Measurements from ENCODE around the gene HTN3.
"Not testable (repeated sequence)": the region's sequence is repeated elsewhere in the genome, so short reads cannot be mapped to it uniquely, and the experiment has no call there.

Gene HTN3

GRCh38 chr4:70028159-70028558 is at the start of gene HTN3:
TSS of gene HTN3 (plus strand) at chr4:70028459. CDS start at chr4:70030741, 2,282 bp downstream.
- not testable (repeated sequence) for DNase-seq (ENCODE audit: low read depth in 2 of 2)

- DNase-seq (ENCODE audit: low read depth in 2 of 2) = no peak
These were observed 44.2 kb upstream of the HTN3 start for GRCh38 chr4:69984030-69984443.

GRCh38 chr4:69986663-69987062 is 41.6 kb upstream of the HTN3 start:
- DNase-seq (ENCODE audit: low read depth in 2 of 2) = no peak

GRCh38 chr4:69991016-69991415 is 37.2 kb upstream of the HTN3 start:
- no peak for DNase-seq (ENCODE audit: low read depth in 2 of 2)

GRCh38 chr4:69994782-69995181 is 33.5 kb upstream of the HTN3 start:
- no peak for DNase-seq (ENCODE audit: low read depth in 2 of 2)

GRCh38 chr4:69995526-69996016 is 32.7 kb upstream of the HTN3 start, which contains the start of gene STATH:
TSS of gene STATH (plus strand) at chr4:69995966. CDS start at chr4:69998438, 2,472 bp downstream.
- DNase-seq (ENCODE audit: low read depth in 2 of 2) = no peak

- DNase-seq (ENCODE audit: low read depth in 2 of 2) = no peak
These were observed 28.8 kb upstream of the HTN3 start for GRCh38 chr4:69999420-69999819.

- no peak for DNase-seq (ENCODE audit: low read depth in 2 of 2)
These were observed 27.5 kb upstream of the HTN3 start for GRCh38 chr4:70000711-70001110.

- no peak for DNase-seq (ENCODE audit: low read depth in 2 of 2)
These were observed 25.8 kb upstream of the HTN3 start for GRCh38 chr4:70002507-70002906.

GRCh38 chr4:70008771-70009170 is 19.5 kb upstream of the HTN3 start:
- no peak for DNase-seq (ENCODE audit: low read depth in 2 of 2)

- not testable (repeated sequence) for DNase-seq (ENCODE audit: low read depth in 2 of 2)
These were observed 9.3 kb upstream of the HTN3 start for GRCh38 chr4:70019006-70019405.

GRCh38 chr4:70023218-70023617 is 5.0 kb upstream of the HTN3 start:
- no peak for DNase-seq (ENCODE audit: low read depth in 2 of 2)

- DNase-seq (ENCODE audit: low read depth in 2 of 2) = no peak
These were observed 1.2 kb upstream of the HTN3 start for GRCh38 chr4:70027011-70027410.

- not testable (repeated sequence) for DNase-seq (ENCODE audit: low read depth in 2 of 2)
These were observed 9.3 kb downstream of the HTN3 start for GRCh38 chr4:70037559-70037958.

- DNase-seq (ENCODE audit: low read depth in 2 of 2) = not testable (repeated sequence)
These were observed 11.7 kb downstream of the HTN3 start for GRCh38 chr4:70039928-70040327.

- DNase-seq (ENCODE audit: low read depth in 2 of 2) = no peak
These were observed 13.5 kb downstream of the HTN3 start for GRCh38 chr4:70041652-70042286.

GRCh38 chr4:70050138-70050537 is 21.9 kb downstream of the HTN3 start, which contains the start of gene HTN1:
TSS of gene HTN1 (plus strand) at chr4:70050438. CDS start at chr4:70053077, 2,639 bp downstream.
- DNase-seq (ENCODE audit: low read depth in 2 of 2) = not testable (repeated sequence)

- not testable (repeated sequence) for DNase-seq (ENCODE audit: low read depth in 2 of 2)
These were observed 28.3 kb downstream of the HTN3 start for GRCh38 chr4:70056534-70056933.

GRCh38 chr4:70057651-70058050 is 29.4 kb downstream of the HTN3 start:
- no peak for DNase-seq (ENCODE audit: low read depth in 2 of 2)

- DNase-seq (ENCODE audit: low read depth in 2 of 2) = no peak
These were observed 30.9 kb downstream of the HTN3 start for GRCh38 chr4:70059149-70059548.

GRCh38 chr4:70062000-70062399 is 33.7 kb downstream of the HTN3 start:
- no peak for DNase-seq (ENCODE audit: low read depth in 2 of 2)

GRCh38 chr4:70080205-70080604 is 51.9 kb downstream of the HTN3 start:
- DNase-seq (ENCODE audit: low read depth in 2 of 2) = no peak

Data from stimulated activated CD8-positive, alpha-beta memory T cell treated with anti-CD3 and anti-CD28 coated beads, Interleukin-2, amount 100 ng/mL, for 1 hour (primary cell).